Neuronal stem cell (in vitro differentiated cells): ENCODE results near the gene CDCA4.

Source experiments
- DNase-seq: peaks from one replicate; pipeline ENCODE4 v3.0.0-alpha.2; 2013; ENCODE audit warnings: low spot score
- H2AFZ ChIP-seq: one replicate; pipeline ENCODE4 v1.6.1; 2013; ENCODE audit warnings: mild to moderate bottlenecking, low read length, inconsistent platforms
- H2AK5ac ChIP-seq: 2 replicates; pipeline ENCODE4 v1.6.1; 2013; ENCODE audit warnings: low read depth, mild to moderate bottlenecking, inconsistent platforms, low read length, moderate library complexity, mixed read lengths
- H2BK120ac ChIP-seq: 2 replicates; pipeline ENCODE4 v1.6.1; 2013; ENCODE audit warnings: low read depth, mild to moderate bottlenecking, inconsistent platforms, low read length, moderate library complexity, mixed read lengths
- H2BK12ac ChIP-seq: one replicate; pipeline ENCODE4 v1.6.1; 2013; ENCODE audit warnings: low read length, inconsistent platforms
- H2BK15ac ChIP-seq: 2 replicates; pipeline ENCODE4 v1.6.1; 2013; ENCODE audit warnings: mild to moderate bottlenecking, low read length, inconsistent platforms, mixed read lengths
- H2BK5ac ChIP-seq: one replicate; pipeline ENCODE4 v1.6.1; 2013; ENCODE audit warnings: inconsistent platforms, mild to moderate bottlenecking, low read length, moderate library complexity
- H3K14ac ChIP-seq: one replicate; pipeline ENCODE4 v1.6.1; 2013; ENCODE audit warnings: low read length, inconsistent platforms
- H3K18ac ChIP-seq: 2 replicates; pipeline ENCODE4 v1.6.1; 2013; ENCODE audit warnings: low read length, inconsistent platforms
- H3K23ac ChIP-seq: 2 replicates; pipeline ENCODE4 v1.6.1; 2013; ENCODE audit warnings: low read depth, mild to moderate bottlenecking, mixed read lengths, low read length, inconsistent platforms; ENCODE audit not compliant: poor library complexity
- H3K27ac ChIP-seq: replicated peaks from 3 replicates; pipeline ENCODE4 v1.5.1; 2013; ENCODE audit warnings: low read length, inconsistent platforms
- H3K27me3 ChIP-seq, 3 experiments: 2 replicates each; pipeline ENCODE4 v1.6.1; 2013; ENCODE audit warnings: low read length in 3 of 3, mild to moderate bottlenecking in 2 of 3, inconsistent platforms in 1 of 3, low read depth in 1 of 3, mixed read lengths in 1 of 3, moderate library complexity in 1 of 3; ENCODE audit not compliant: control insufficient read depth in 3 of 3, insufficient read depth in 3 of 3
- H3K36me3 ChIP-seq, 2 donors: replicated peaks in 1 of 2; 2 replicates each; pipeline ENCODE4 v1.6.1; 2013; ENCODE audit warnings: low read length in 2 of 2; ENCODE audit not compliant: control insufficient read depth in 2 of 2, insufficient read depth in 2 of 2
- H3K4ac ChIP-seq: 2 replicates; pipeline ENCODE4 v1.6.1; 2013; ENCODE audit warnings: inconsistent platforms, mild to moderate bottlenecking, low read length, moderate library complexity
- H3K4me1 ChIP-seq, 2 donors: 1 replicate in 1 of 2; 2 replicates in 1 of 2; pipeline ENCODE4 v1.6.1; 2013; ENCODE audit warnings: low read length in 2 of 2, low read depth in 1 of 2; ENCODE audit not compliant: control insufficient read depth in 2 of 2, insufficient read depth in 1 of 2
- H3K4me2 ChIP-seq: one replicate; pipeline ENCODE4 v1.6.1; 2013; ENCODE audit warnings: mild to moderate bottlenecking, low read length, inconsistent platforms; ENCODE audit not compliant: insufficient read depth, poor library complexity, severe bottlenecking
- H3K4me3 ChIP-seq, 2 donors: 2 replicates each; pipeline ENCODE4 v1.5.1; 2013; ENCODE audit warnings: low read length in 2 of 2, mild to moderate bottlenecking in 2 of 2, inconsistent platforms in 1 of 2, moderate library complexity in 1 of 2
- H3K79me1 ChIP-seq: one replicate; pipeline ENCODE4 v1.6.1; 2013; ENCODE audit warnings: low read depth, mild to moderate bottlenecking, inconsistent platforms, low read length, moderate library complexity
- H3K9ac ChIP-seq: one replicate; pipeline ENCODE4 v1.6.1; 2013; ENCODE audit warnings: mild to moderate bottlenecking, low read depth, low read length, inconsistent platforms; ENCODE audit not compliant: poor library complexity
- H3K9me3 ChIP-seq, 2 donors: replicated peaks in 1 of 2; 2 replicates each; pipeline versions ENCODE3 to v1.6.1; 2013; ENCODE audit warnings: low read length in 2 of 2, mild to moderate bottlenecking in 2 of 2, inconsistent platforms in 1 of 2, low read depth in 1 of 2, mixed read lengths in 1 of 2, moderate library complexity in 1 of 2; ENCODE audit not compliant: control insufficient read depth in 2 of 2, insufficient read depth in 1 of 2
- H4K8ac ChIP-seq: one replicate; pipeline ENCODE4 v1.6.1; 2013; ENCODE audit warnings: low read depth, mild to moderate bottlenecking, inconsistent platforms, low read length, moderate library complexity
- H4K91ac ChIP-seq: one replicate; pipeline ENCODE4 v1.6.1; 2013; ENCODE audit warnings: low read length, low read depth, mild to moderate bottlenecking, inconsistent platforms; ENCODE audit not compliant: poor library complexity
- WGBS, 2 donors: extraction: QIAGEN DNeasy Blood & Tissue Kit; methylation state at CpG; one replicate each; pipeline ENCODE4 v1.1.7; 2013; ENCODE audit warnings: missing lambda C conversion rate in 2 of 2, mixed read lengths in 1 of 2; ENCODE audit not compliant: insufficient read length in 2 of 2, insufficient replicate concordance in 1 of 2; ENCODE audit errors: extremely low coverage in 2 of 2; 5-methylcytosine and 5-hydroxymethylcytosine counted together

The CDCA4 gene

DNA sequence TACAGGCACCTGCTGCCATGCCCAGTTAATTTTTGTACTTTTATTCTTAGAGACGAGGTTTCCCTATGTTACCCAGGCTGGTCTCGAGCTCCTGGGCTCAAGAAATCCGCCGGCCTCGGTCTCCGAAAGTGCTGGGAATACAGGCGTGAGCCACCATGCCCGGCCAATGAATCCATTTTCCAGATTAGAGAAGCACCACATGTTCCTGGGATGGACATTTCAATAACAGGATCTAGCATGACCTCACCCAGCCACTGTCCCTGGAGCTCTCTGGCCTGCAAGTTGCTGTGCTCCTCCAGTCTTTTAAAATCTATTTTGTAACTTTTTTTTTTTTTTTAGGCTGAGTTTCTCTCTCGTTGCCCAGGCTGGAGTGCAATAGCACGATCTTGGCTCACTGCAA lies 42.2 kb upstream of the CDCA4 start:
- WGBS, 2 donors = no CpG with 5 or more reads among the region's 10 CpGs
- no peak overlapping the region for H3K27ac ChIP-seq
- no peak overlapping the region for H2AK5ac ChIP-seq
- DNase-seq = no peak
- no peak overlapping the region for H2BK120ac ChIP-seq
- no peak overlapping the region for H3K18ac ChIP-seq
- no peaks in the 10 kb centered on the region for H3K36me3 ChIP-seq
- peaks cover 8 to 16% of the 10 kb centered on the region in 2 donors for H3K4me1 ChIP-seq
- H4K91ac ChIP-seq = no peak overlapping the region
- no peak overlapping the region for H3K4me3 ChIP-seq
- H2BK5ac ChIP-seq = no peak overlapping the region
- H3K79me1 ChIP-seq = no peaks in the 10 kb centered on the region
- H2AFZ ChIP-seq = no peak overlapping the region
- H3K9me3 ChIP-seq = no peaks in the 10 kb centered on the region
- H2BK15ac ChIP-seq = no peak overlapping the region
- no peak overlapping the region for H4K8ac ChIP-seq
- H3K4me2 ChIP-seq = no peak overlapping the region
- no peak overlapping the region for H3K14ac ChIP-seq
- H2BK12ac ChIP-seq = no peak overlapping the region
- H3K23ac ChIP-seq = no peak overlapping the region
- H3K9ac ChIP-seq = no peak overlapping the region
- H3K27me3 ChIP-seq = peaks cover 0 to 20% (median 0%) of the 10 kb centered on the region in 3 experiments
- no peak overlapping the region for H3K4ac ChIP-seq

GRCh38 chr14:105062048-105062433 lies 41.2 kb upstream of the CDCA4 start:
- DNase-seq = no peak
- no peak overlapping the region for H3K23ac ChIP-seq
- H3K36me3 ChIP-seq = no peaks in the 10 kb centered on the region
- no peak overlapping the region for H2BK5ac ChIP-seq
- peak overlapping the region; percentile 54 for H2BK15ac ChIP-seq
- no CpG with 5 or more reads among the region's 7 CpGs for WGBS, 2 donors
- peaks cover 8 to 16% of the 10 kb centered on the region in 2 donors for H3K4me1 ChIP-seq
- no peaks in the 10 kb centered on the region for H3K9me3 ChIP-seq
- peak overlapping the region; percentile 85 for H3K18ac ChIP-seq
- H4K8ac ChIP-seq = no peak overlapping the region
- peaks cover 0 to 23% (median 0%) of the 10 kb centered on the region in 3 experiments for H3K27me3 ChIP-seq
- H3K14ac ChIP-seq = peak overlapping the region; percentile 89
- no peak overlapping the region for H3K4ac ChIP-seq
- no peak overlapping the region for H4K91ac ChIP-seq
- no peak overlapping the region for H3K4me3 ChIP-seq
- peak overlapping the region; percentile 63 for H3K9ac ChIP-seq
- H2AK5ac ChIP-seq = peak overlapping the region; percentile 71
- H3K27ac ChIP-seq = no peak overlapping the region
- no peak overlapping the region for H2BK120ac ChIP-seq
- no peaks in the 10 kb centered on the region for H3K79me1 ChIP-seq
- peak overlapping the region; percentile 73 for H2BK12ac ChIP-seq
- H3K4me2 ChIP-seq = no peak overlapping the region
- H2AFZ ChIP-seq = no peak overlapping the region

DNA sequence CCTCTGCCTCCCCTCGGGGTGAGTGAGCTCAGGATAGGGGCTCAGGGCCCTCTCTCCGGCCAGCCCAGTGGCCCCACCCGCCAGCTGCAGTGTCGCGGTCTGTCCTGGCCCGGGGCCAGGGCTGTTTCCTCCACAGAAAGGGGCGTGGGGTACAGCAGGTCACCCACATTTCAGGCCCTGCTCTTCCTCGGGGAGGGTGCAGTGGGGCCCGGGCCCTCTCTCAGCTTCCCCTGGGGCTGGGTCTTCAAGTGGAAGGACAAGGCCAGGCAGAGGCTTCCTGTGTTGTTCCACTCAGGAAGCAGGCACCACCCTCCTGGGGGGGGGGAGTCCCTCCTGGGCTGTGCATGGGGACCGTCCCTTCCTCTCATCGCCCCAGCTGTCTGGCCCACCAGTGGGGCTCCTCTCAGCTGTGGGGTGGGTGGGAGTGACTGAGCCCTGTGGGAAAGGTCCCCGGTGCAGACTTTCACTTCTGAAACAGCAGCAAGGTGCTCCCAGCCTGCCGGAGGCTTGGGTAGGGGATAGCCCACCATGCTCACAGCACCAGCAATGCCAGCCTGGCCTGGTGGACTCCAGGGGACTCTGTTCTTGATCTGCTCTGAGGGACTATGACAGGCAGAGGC lies 40.7 kb upstream of the CDCA4 start:
- H2BK15ac ChIP-seq = peak overlapping the region; percentile 64
- peak overlapping the region; percentile 85 for H3K18ac ChIP-seq
- H3K79me1 ChIP-seq = no peaks in the 10 kb centered on the region
- no peaks in the 10 kb centered on the region for H3K9me3 ChIP-seq
- no peaks in the 10 kb centered on the region for H3K36me3 ChIP-seq
- peak overlapping the region; percentile 89 for H3K14ac ChIP-seq
- no peak overlapping the region for H4K8ac ChIP-seq
- peak overlapping the region; percentile 87 for H2BK120ac ChIP-seq
- peak overlapping the region; percentile 66 for H3K4ac ChIP-seq
- peak overlapping the region; percentile 73 for H2BK12ac ChIP-seq
- peaks cover 0 to 28% (median 2%) of the 10 kb centered on the region in 3 experiments for H3K27me3 ChIP-seq
- no CpG with 5 or more reads among the region's 13 CpGs for WGBS, 2 donors
- no peak overlapping the region for H3K4me2 ChIP-seq
- H3K23ac ChIP-seq = no peak overlapping the region
- H2AK5ac ChIP-seq = peak overlapping the region; percentile 71
- H3K4me3 ChIP-seq = no peak overlapping the region
- H3K27ac ChIP-seq = no peak overlapping the region
- H3K9ac ChIP-seq = no peak overlapping the region
- H4K91ac ChIP-seq = no peak overlapping the region
- peak overlapping the region; percentile 53 for H2BK5ac ChIP-seq
- H2AFZ ChIP-seq = peak overlapping the region; percentile 46
- DNase-seq = no peak
- peaks cover 9 to 16% of the 10 kb centered on the region in 2 donors for H3K4me1 ChIP-seq

GRCh38 chr14:105060751-105061427 lies 40.0 kb upstream of the CDCA4 start:
- H2BK5ac ChIP-seq = peak overlapping the region; percentile 53
- DNase-seq = no peak
- H2BK15ac ChIP-seq = peak overlapping the region; percentile 64
- H3K79me1 ChIP-seq = no peaks in the 10 kb centered on the region
- H2BK12ac ChIP-seq = peak overlapping the region; percentile 41
- H3K14ac ChIP-seq = no peak overlapping the region
- H3K23ac ChIP-seq = peak overlapping the region; percentile 43
- H3K36me3 ChIP-seq = no peaks in the 10 kb centered on the region
- no peak overlapping the region for H4K8ac ChIP-seq
- peak overlapping the region; percentile 66 for H3K4ac ChIP-seq
- no peak overlapping the region for H3K4me3 ChIP-seq
- peak overlapping the region; percentile 71 for H2AK5ac ChIP-seq
- peaks cover 15 to 16% of the 10 kb centered on the region in 2 donors for H3K4me1 ChIP-seq
- H3K9me3 ChIP-seq = peaks cover 0 to under 1% of the 10 kb centered on the region in 2 donors
- H3K18ac ChIP-seq = peak overlapping the region; percentile 80
- peak overlapping the region; percentile 87 for H2BK120ac ChIP-seq
- peak overlapping the region; percentile 70 for H3K9ac ChIP-seq
- peak overlapping the region; percentile 46 for H2AFZ ChIP-seq
- H3K4me2 ChIP-seq = no peak overlapping the region
- no peak overlapping the region for H3K27ac ChIP-seq
- peak overlapping the region; percentile 85 for H4K91ac ChIP-seq
- H3K27me3 ChIP-seq = peaks cover under 1 to 34% (median 9%) of the 10 kb centered on the region in 3 experiments
- no CpG with 5 or more reads among the region's 30 CpGs for WGBS, 2 donors
